Stimulated activated CD8-positive, alpha-beta memory T cell treated with anti-CD3 and anti-CD28 coated beads, Interleukin-4, amount 100 ng/mL, for 24 hours (primary cell): ENCODE data around the gene DLEU7.

ENCODE experiments used
- DNase-seq: peaks from one replicate; pipeline ENCODE4 v3.0.0-alpha.2; 2020; ENCODE audit warnings: low read depth

Gene DLEU7

GRCh38 chr13:50788551-50789210, 54.8 kb downstream of the DLEU7 start:
- DNase-seq, result no peak

GRCh38 chr13:50787316-50788195, 55.9 kb downstream of the DLEU7 start:
- DNase-seq, result no peak

- DNase-seq, result no peak
These were observed 59.7 kb downstream of the DLEU7 start for GRCh38 chr13:50783717-50784290.

GRCh38 chr13:50783066-50783465, 60.4 kb downstream of the DLEU7 start:
- DNase-seq, result no peak

GRCh38 chr13:50780201-50781015, 63.1 kb downstream of the DLEU7 start:
- no peak for DNase-seq

- no peak for DNase-seq
These were observed 63.9 kb downstream of the DLEU7 start for GRCh38 chr13:50779443-50780200.
